HG02970 (cell line): ENCODE data around the gene NISCH.

Source experiments
- ATAC-seq: cut with Tn5 transposase; IDR thresholded peaks from one replicate; pipeline ENCODE4 v1.9.1; 2021; ENCODE audit warnings: mild to moderate bottlenecking, moderate library complexity, moderate number of reproducible peaks; ENCODE audit not compliant: unreplicated experiment, low FRiP score

Gene NISCH

DNA sequence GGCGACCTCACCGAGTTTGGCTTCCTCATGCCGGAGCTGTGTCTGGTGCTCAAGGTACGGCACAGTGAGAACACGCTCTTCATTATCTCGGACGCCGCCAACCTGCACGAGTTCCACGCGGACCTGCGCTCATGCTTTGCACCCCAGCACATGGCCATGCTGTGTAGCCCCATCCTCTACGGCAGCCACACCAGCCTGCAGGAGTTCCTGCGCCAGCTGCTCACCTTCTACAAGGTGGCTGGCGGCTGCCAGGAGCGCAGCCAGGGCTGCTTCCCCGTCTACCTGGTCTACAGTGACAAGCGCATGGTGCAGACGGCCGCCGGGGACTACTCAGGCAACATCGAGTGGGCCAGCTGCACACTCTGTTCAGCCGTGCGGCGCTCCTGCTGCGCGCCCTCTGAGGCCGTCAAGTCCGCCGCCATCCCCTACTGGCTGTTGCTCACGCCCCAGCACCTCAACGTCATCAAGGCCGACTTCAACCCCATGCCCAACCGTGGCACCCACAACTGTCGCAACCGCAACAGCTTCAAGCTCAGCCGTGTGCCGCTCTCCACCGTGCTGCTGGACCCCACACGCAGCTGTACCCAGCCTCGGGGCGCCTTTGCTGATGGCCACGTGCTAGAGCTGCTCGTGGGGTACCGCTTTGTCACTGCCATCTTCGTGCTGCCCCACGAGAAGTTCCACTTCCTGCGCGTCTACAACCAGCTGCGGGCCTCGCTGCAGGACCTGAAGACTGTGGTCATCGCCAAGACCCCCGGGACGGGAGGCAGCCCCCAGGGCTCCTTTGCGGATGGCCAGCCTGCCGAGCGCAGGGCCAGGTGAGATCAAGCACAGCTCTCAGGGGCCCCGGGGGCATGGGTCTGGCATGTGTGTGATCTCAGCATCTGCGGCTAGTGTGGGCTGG lies 32.6 kb downstream of the NISCH start:
- no peak for ATAC-seq

DNA sequence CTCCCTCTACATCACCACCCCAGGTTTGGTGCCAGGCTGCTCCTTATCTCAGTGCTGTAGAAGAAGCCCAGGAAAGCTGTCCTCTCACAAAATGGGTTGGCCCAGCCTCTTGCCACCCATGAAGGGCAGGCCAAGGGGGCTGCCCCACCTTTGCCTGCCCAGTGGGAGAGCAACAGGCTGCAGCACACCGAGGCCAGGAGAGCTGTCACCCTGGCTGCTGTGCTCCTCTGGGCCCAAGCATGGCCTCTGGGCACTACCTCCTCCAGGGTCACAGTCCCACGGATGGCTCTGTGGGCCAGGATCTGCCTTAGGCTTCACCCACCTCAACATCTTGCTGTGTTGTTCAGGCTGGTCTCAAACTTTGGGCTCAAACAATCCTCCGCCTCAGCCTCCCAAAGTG lies 33.3 kb downstream of the NISCH start:
- no peak for ATAC-seq

DNA sequence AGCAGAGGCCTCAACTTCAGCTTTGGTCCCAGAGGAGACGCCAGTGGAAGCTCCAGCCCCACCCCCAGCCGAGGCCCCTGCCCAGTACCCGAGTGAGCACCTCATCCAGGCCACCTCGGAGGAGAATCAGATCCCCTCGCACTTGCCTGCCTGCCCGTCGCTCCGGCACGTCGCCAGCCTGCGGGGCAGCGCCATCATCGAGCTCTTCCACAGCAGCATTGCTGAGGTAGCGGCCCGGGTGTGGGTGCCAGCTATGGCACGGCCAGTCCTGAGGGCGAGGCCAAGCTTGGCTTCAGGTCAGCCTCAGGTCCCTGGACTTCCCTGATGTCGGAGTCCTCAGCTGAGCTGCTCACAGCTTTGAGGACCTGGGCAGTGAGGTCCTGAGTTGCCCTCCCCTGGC lies 34.0 kb downstream of the NISCH start:
- no peak for ATAC-seq

DNA sequence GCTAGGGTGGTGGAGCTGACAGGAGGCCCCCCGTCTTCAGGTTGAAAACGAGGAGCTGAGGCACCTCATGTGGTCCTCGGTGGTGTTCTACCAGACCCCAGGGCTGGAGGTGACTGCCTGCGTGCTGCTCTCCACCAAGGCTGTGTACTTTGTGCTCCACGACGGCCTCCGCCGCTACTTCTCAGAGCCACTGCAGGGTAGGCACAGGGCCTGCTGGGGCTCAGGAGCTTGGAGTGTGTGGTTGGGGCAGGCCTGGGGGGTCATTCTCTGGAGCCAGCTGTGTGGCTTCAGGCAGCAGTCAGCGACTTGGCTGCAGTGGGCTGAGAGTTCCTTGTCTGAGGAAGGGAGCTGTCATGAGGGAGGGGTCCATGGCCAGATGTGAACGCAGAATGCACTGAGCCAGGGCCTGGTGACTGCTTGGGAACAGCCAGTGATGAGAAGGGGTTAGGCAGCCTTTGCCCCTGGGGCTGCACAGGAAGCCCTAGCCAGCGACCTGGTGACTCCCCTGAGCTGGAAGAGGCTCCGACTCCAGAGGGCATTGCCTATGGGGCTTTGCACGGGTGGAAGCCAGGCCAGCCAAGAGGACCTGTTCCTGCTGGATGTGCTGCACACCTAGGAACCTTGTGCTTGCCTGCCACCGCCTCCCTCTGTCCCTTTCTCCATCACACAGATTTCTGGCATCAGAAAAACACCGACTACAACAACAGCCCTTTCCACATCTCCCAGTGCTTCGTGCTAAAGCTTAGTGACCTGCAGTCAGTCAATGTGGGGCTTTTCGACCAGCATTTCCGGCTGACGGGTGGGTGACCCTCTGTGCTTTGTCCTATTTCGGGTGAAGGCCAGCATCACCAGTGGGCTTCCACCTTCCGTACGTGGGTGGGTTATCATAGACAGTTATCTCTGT lies 34.9 kb downstream of the NISCH start:
- no peak for ATAC-seq

DNA sequence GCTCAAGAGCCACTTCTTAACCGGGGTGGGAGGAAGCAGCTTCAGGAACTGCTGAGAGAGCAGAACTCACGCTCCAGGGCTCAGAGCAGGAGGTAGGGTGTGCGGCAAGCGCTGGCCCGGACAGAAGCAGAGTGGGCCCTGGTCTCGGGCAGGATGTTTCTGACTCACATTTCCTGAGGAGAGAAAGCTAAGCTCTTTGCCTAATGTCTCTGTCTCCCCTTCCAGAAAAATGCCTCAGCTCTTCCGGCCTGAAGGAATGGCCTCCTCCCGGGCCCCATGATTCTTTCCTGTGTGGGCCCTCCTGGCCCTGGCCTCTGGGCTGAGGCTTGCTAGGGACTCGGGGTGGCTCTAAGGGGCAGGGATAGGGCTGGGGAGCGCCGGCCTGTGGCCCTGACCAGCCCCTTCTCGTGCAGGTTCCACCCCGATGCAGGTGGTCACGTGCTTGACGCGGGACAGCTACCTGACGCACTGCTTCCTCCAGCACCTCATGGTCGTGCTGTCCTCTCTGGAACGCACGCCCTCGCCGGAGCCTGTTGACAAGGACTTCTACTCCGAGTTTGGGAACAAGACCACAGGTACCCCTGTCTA lies 35.6 kb downstream of the NISCH start:
- ATAC-seq = no peak

DNA sequence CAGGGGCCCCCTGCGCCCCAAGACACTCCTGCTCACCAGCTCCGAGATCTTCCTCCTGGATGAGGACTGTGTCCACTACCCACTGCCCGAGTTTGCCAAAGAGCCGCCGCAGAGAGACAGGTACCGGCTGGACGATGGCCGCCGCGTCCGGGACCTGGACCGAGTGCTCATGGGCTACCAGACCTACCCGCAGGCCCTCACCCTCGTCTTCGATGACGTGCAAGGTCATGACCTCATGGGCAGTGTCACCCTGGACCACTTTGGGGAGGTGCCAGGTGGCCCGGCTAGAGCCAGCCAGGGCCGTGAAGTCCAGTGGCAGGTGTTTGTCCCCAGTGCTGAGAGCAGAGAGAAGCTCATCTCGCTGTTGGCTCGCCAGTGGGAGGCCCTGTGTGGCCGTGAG lies 36.7 kb downstream of the NISCH start:
- ATAC-seq = no peak

DNA sequence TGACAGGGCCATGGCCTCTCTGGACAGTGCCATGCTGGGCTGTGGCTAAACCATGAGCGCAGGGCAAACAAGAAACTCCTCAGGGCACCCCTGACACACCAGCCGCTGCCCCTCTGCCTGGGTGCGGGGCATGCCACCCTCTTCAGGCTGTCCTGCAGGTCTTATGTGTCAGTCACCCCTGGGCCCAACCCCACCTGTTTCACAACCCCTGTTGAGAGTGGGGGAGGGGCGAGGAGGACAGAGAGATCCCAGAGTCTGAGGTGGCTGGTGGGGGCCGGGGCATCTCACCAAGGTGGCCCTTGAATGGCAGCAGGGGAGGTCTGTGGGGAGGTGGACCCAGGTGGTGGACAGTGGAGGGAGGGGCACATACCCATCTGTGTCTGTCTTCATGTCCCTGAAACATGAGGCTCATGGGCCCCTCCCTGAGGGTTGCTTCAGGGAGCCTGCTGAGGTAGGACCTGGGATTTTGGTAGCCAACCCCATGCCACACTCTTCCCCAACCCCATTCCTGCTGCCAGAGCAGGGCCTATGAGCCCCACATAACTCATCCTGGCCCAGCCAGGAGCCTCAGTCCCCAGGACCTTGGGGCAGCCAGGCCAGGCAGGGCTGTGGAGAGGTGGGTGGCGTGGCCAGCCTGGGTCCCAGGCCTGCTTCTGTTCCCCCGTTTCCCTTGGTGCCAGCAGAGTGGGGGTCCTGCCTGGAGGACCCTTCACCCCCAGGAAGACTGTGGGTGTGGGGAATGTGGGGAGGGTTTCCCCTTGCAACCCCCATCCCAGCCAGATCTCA lies 38.0 kb downstream of the NISCH start:
- ATAC-seq = no peak

DNA sequence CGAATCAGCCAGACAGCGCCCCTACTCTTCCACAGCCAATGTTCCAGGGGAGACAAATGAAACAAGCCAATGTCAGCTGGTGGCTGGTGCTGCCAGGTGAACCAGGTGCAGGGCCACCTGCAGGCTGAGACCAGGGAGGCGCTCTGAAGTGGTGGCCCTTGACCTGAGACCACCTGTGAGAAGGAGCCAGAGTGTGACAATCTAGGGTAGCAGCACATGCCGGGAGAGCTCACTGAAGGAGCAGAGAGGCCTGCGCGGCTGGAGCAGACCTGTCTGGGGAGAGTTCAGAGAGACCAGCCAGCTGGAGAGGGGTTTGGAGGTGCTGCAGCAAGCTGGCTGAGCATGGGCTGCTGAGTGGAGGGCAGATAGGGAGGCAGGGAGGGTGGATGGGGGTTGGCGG lies 39.0 kb downstream of the NISCH start:
- ATAC-seq = no peak

DNA sequence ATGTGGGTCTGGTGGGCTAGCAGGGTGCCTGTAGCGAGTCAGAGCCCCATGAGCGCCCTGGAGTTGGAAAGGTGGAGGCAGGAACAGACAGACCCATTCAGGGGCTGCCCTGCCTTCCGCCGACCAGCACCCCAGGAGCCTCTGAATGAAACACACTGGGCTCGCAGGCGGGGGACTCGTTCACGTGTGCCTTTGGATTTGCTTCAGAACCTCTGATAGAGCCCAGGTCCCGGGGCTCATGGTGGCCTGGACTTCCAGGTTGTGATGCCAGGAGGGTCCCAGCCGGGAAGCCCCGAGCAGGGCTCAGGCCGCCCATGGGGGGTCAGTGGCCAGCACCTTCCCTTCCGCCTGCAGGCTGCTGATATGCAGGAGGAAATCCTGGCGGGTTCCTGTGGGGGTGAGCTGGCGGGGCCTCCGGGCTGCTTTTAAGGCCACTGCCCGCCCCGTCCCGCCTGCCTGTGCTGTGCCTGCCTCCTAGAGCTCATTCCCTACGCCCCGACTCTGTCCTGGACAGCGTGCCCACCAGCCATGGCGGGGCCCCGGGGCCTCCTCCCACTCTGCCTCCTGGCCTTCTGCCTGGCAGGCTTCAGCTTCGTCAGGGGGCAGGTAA lies 39.6 kb downstream of the NISCH start, which contains the start of gene STAB1:
TSS of gene STAB1 (plus strand) at position 453 of the 610 bp plus-strand sequence. CDS start at position 529, 76 bp downstream.
- no peak for ATAC-seq

DNA sequence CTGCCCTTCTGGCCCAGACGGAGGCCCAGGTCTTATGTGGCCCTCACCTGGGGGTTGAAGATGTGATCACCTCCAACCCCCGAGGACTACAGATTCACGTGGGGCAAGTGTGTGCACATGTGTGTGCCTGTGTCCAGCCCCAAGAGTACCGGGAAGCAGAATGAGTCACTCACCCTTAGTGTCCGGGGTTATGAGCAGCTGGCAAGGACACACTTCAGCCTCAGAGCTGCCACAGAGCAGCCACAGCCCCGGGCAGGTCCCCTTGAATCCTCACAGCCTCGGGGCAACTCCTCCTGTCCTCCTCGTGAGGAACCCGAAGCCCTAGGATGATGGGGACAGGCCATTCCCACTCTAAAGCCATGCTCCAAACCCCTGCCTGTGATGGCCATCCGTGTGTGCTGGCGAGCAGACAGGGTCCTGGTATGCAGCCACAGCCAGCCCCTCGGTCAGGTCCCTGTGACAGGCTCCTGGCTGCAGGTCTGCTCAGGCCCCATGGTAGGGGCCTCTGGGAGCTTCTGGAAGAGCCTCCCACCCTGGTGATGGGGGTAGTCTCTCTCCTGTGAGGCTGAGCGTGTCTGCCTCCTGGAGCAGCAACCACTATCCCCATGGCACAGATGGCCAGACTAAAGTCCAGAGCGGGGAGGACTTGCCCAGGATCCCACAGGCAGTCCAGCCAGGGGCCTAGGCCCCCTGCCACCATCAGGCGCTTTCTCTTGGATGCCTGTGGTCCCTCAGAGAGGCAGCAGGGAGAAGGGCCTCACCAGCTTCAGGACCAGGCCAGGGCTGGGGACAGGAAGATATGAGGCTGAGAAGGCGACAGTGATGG lies 40.6 kb downstream of the NISCH start:
- no peak for ATAC-seq

DNA sequence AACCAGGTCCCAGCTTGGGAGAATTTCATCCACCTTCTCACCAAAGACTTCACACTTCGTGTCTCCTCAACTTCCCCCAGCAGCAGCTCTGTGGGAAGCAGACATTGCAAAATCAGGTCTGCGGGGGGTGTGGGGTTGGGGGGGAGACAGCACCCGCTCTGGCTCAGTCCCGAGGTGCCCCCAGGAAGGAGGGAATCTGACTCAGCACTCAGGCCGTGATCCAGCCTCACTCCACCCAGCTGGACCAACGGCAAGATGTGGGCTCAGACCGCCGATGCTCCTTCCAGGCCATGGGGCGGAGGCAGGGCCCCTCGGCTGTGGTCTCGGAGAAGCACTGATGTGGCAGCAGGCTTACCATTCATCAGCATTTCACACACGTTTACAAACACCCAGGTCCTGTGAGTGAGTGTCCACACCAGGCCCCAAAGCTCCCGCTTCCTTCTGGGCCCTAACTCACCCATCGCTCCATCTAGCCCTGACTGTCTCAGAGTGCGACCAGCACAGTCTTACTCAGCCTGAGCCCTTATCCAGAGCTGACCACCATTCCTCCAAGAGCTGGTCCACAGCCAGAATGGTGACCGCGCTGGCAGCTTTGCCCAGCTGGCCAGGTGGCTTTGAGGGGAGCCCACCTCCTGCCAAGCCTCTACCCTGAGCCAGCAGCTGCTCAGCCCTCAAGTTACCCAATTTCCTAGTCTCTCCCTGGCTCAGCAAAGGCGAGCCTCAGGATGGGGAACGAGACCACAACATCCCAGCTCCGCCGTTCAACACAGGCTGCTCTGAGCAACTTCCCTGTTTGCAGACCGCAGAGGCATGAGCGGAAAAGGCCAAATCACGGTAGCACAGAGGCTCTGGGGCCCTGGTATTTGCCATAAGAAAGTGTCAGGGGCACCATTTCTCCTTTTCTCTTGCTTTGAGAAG lies 43.0 kb downstream of the NISCH start:
- no peak for ATAC-seq

DNA sequence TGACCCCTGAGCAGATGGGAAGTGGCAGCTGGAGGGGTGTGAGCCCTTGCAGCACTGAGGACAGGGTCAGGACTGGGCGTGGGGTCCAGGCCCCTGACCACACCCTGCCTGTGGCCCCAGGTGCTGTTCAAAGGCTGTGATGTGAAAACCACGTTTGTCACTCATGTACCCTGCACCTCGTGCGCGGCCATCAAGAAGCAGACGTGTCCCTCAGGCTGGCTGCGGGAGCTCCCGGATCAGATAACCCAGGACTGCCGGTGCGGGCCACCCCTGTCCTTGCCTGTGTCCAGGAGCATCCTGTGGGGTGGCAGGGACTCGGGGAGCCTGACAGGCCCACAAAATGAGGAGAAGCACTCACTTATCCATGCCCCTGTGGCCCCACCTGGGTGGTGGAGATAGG lies 45.6 kb downstream of the NISCH start:
- no peak for ATAC-seq

DNA sequence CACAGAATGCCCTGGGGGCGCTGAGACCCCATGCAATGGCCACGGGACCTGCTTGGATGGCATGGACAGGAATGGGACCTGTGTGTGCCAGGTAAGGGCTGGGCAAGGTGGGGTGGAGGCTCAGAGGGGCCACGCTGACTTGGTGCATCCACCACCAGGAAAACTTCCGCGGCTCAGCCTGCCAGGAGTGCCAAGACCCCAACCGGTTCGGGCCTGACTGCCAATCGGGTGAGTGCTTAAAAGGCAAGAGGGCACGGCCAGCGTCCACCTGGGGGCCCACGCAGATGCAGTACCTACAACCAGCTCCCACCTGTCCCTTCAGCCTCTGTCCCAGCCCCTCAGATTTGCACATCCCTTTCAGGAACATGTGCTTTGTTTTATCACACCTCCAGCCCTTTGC lies 46.6 kb downstream of the NISCH start:
- no peak for ATAC-seq

DNA sequence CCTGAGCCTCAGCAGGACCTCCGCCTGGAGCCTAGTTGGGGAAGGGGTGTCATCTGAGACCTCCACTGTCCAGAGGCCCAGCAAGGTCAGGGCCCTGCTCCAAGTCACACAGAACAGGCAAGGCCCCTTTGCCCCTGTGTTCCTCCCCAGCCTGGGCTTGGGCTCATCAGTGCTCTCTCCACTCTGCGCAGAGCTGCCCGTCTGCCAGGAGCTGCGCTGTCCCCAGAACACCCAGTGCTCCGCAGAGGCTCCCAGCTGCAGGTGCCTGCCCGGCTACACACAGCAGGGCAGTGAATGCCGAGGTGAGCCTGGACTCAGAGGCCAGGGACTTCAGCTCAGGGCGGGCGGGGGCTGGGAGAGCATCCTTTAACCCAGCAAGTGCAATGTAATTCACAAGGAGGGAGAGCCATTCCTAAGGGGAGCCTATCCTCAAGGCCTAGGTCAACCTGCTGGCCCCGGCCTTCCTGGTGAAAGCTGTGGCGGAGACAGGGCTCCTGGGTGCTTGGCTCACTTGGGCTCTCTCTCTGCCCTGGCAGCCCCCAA lies 47.5 kb downstream of the NISCH start:
- no peak for ATAC-seq

DNA sequence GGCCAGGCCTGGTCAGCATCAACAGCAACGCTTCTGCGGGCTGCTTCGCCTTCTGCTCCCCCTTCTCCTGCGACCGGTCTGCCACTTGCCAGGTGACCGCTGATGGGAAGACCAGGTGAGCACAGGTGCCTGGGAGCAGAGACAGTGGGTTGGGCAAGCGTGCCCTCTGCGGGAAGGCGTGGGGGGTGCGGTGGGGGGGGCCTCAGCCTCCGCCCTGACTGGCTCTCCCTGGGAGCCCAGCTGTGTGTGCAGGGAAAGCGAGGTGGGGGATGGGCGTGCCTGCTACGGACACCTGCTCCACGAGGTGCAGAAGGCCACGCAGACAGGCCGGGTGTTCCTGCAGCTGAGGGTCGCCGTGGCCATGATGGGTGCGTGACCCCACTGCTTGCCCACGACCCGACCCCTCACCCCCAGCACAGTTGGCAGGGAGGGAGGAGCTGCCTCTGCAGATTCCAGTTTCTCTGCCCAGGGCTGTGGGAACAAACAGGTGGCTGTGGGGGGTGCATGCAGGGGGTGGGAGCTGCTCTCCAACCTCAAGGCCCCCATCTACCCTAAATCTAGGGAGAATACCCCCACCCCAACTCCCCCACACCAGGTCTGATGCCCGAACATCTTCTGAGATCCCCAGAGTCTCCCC lies 48.5 kb downstream of the NISCH start:
- ATAC-seq = no peak

DNA sequence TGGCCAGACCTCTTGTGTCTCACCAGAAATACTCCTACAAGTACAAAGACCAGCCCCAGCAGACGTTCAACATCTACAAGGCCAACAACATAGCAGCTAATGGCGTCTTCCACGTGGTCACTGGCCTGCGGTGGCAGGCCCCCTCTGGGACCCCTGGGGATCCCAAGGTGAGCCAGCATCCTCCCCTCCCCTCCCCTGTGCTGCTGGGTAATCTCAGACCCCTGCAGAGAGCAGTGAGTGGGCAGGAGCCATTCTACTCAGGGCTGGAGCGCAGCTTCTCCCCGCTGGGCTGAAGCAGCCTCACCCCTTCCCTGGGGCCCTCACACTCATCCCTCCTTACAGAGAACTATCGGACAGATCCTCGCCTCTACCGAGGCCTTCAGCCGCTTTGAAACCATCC lies 49.6 kb downstream of the NISCH start:
- no peak for ATAC-seq

DNA sequence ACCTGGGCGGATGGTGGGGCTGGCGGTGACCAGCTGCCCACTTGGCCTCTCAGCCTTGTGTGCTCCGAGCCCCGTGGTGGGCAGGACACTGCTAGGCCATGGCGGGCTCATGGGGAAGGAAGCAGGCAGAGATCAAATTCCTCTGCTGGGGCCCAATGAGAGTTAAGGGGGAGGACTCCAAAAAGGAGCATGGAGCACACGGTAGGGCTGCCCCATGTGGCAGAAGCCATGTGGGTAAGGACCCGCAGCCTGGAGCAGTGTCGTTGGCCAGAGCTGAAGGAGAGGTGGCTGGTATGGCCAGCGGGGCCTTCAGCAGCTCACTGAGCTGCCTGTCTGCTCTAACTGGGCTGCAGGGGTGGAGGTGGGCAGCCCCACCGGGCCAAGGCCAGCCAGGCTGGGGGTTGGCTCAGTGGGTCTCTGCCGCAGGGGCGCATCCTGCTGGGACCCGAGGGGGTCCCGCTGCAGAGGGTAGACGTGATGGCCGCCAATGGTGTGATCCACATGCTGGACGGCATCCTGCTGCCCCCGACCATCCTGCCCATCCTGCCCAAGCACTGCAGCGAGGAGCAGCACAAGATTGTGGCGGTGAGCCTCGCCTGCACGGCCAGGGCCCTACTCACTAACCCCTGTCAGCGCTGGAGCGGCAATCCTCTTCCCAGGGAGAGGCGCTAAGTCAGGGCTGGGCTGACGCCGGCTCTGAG lies 51.0 kb downstream of the NISCH start:
- no peak for ATAC-seq
